ENCODE results near the gene SLC38A4. TPM values are rescaled to one million over a fixed set of nuclear protein-coding genes. Genes with fewer than 3 reads are reported as not detected.

Gene SLC38A4
- total RNA-seq, 1 experiment from 2014 or later, result not detected

- no peak for ATAC-seq
- TF ChIP-seq EZH2phosphoT487 (IDR thresholded peaks at IDR 0.05; ENCODE audit: borderline replicate concordance) (no peak), CEBPB (IDR thresholded peaks at IDR 0.05; ENCODE audit: low read depth) (no peak), ZFX (IDR thresholded peaks at IDR 0.05) (no peak), EZH2 (IDR thresholded peaks at IDR 0.05) (no peak), TCF7L2 (IDR thresholded peaks at IDR 0.05; ENCODE audit: borderline replicate concordance, extremely low read depth, insufficient read depth, insufficient read length) (no peak), SP1 (IDR thresholded peaks at IDR 0.05; ENCODE audit: low read depth) (no peak), REST (IDR thresholded peaks at IDR 0.05; ENCODE audit: low read depth) (no peak), JUND (IDR thresholded peaks at IDR 0.05) (no peak), SIN3A (IDR thresholded peaks at IDR 0.05; ENCODE audit: low read depth) (no peak), ATF3 (IDR thresholded peaks at IDR 0.05) (no peak), FOSL1 (IDR thresholded peaks at IDR 0.05; ENCODE audit: low read depth) (no peak), SRF (IDR thresholded peaks at IDR 0.05; ENCODE audit: low read depth) (no peak), YY1 (IDR thresholded peaks at IDR 0.05; ENCODE audit: extremely low read depth, insufficient replicate concordance, low read depth, low read length) (no peak), MAX (IDR thresholded peaks at IDR 0.05) (no peak), ZNF274 (IDR thresholded peaks at IDR 0.05; ENCODE audit: low read depth, low read length) (no peak), EGR1 (IDR thresholded peaks at IDR 0.05; ENCODE audit: low read depth) (no peak), ZBTB33 (IDR thresholded peaks at IDR 0.05; ENCODE audit: extremely low read depth, insufficient replicate concordance, low read length) (no peak)
- no peak overlapping the region for H2AFZ ChIP-seq (ENCODE audit: low read depth, low read length, poor library complexity, severe bottlenecking)
- ChIA-PET RAD21 (ENCODE audit: low non-redundant PET in 1 of 2, low total read pairs in 2 of 2, uncharacterized antibody in 2 of 2, unreplicated experiment in 2 of 2) (no interaction called here), POLR2A (no interaction called here), CTCF (no interaction called here)
- no peak for DNase-seq (ENCODE audit: low read depth, low spot score)
- H3K4me3 ChIP-seq (replicated peaks in 1 of 2; ENCODE audit: low read depth in 1 of 2, low read length in 2 of 2), result no peak overlapping the region
- no peaks in the 10 kb centered on the region for H3K27me3 ChIP-seq (ENCODE audit: insufficient read depth, low read length)
- no peak overlapping the region for H3K4me2 ChIP-seq (ENCODE audit: low read length)
- H3K9me3 ChIP-seq (ENCODE audit: control insufficient read depth in 1 of 2, insufficient read depth in 1 of 2, low read depth in 1 of 2, low read length in 2 of 2), result no peaks in the 10 kb centered on the region
- H3K27ac ChIP-seq (ENCODE audit: low read depth, low read length), result no peak overlapping the region
- no TSS peak for BruUV-seq (replicated peaks)
- H3K4me1 ChIP-seq (ENCODE audit: control insufficient read depth in 1 of 2, insufficient read depth in 2 of 2, low read length in 2 of 2), result no peaks in the 10 kb centered on the region
- no peak overlapping the region for H3K9ac ChIP-seq (ENCODE audit: low read length)
- H3K9me2 ChIP-seq (ENCODE audit: insufficient read depth), result no peaks in the 10 kb centered on the region
- H3K36me3 ChIP-seq (ENCODE audit: control insufficient read depth in 1 of 2, insufficient read depth in 2 of 2, low read length in 2 of 2), result no peaks in the 10 kb centered on the region
- no peaks in the 10 kb centered on the region for H3K79me2 ChIP-seq (ENCODE audit: insufficient read depth, low read length)
- no peaks in the 10 kb centered on the region for H4K20me1 ChIP-seq (ENCODE audit: insufficient read depth)
- intact Hi-C loops (cut with micrococcal nuclease), result no loop called here
These were observed 25.6 kb downstream of the SLC38A4 start for GRCh38 chr12:46800160-46800559.

Data from HCT116 (cell line).